Left ventricle myocardium superior (tissue), 1 donor: Measurements from ENCODE around the gene HOOK2. TPM values are rescaled to one million over a fixed set of nuclear protein-coding genes. Genes with fewer than 3 reads are reported as not detected.

Experiments used
- ATAC-seq: fragments of 200-7000 bp; cut with Tn5 transposase; one replicate; pipeline ENCODE4 v1.9.1; 2020; ENCODE audit warnings: mild to moderate bottlenecking, moderate library complexity
- DNase-seq: peaks from one replicate; pipeline ENCODE4 v3.0.0-alpha.2; 2020
- intact Hi-C: fragments of 100-400 bp; cut with micrococcal nuclease; formaldehyde crosslinking; loops from one replicate; pipeline ENCODE4 v1.11.0; 2022
- total RNA-seq: library from RNA; stranded (reverse); fragmentation: NEBNext Ultra II Directional; extraction: Animal tissue kit (Norgen Biotek cat#: 25700); gene quantifications from one replicate; pipeline ENCODE4 v1.2.1, GENCODE V29; 2021
- donor health status: DM: no; HTN: yes; CAD: no; lungs with severe emphysema.

Gene HOOK2
- total RNA-seq, 1 donor from 2014 or later: 44.9 TPM

DNA sequence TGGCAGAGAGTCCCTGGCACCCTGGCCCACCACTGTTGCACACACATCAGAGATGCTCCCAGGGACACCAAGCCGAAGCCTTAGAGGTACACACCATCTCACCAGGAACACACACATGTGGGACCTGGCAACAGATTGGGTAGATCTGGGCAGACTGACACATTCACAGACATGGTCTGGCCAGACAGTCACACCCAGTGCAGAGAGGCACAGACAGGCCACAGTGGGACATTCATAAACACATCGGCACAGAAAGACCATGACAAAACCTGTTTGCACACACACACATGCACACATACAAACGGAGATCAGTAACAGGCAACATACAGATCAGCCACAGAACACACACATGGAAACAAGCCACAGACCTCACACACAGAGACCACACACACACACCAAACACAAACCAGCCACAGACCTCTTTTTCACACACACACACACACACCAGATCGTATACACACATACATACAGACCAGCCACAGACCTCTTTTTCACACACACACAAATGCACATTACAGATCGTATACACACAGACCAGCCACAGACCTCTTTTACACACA lies 9.6 kb upstream of the HOOK2 start:
- ATAC-seq (no peak), DNase-seq (no peak)
- intact Hi-C loops: no loop called here

DNA sequence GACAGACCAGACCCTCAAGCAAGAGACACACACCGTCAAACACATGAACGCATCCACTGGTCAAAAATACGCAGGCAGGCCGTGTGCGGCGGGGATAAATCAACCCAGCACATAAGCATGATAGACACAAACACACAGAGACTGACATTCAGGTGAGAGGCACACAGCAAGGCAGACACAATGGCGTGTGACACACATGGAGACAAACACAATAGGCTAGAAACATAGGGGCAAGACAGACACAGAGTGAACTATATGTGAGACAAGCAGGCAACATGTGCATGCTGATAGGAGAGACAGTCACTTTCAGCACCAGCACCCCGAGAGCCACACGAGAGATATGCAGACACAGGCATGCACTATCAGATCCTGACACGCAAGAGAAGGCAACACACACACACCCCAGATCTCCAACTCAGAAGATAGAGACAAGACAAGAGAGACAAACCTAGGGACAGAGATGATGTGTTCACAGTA lies 9.1 kb upstream of the HOOK2 start:
- intact Hi-C loops: no loop called here
- ATAC-seq (no peak), DNase-seq (no peak)

DNA sequence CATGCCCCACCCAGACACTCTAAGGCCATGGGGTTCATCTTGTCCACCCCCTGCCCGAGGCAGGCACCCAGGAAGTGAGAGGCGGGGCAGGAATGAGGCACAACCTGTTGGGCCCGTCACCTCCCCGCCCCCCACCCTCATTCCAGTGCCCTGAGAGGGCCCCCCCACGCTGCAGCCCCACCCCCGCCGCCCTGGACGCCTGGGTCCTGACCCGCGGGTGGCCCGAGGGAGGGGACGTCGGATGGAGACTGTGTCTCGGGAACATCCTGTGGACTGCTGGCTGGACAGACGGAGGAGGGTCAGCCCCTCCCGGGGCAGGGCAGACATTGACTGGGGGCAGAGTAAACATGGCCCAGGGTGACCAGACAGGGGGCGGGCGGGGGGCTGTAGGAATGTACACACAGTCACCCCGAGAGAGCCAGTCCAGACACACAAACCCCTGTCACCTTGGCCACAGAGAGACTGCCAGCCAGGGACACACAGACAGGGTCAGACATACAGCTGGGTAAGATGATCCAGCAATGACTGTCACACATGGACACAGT lies 8.6 kb upstream of the HOOK2 start:
- intact Hi-C loops: no loop called here
- peak; percentile 7 for ATAC-seq
- peak; percentile 71 for DNase-seq

DNA sequence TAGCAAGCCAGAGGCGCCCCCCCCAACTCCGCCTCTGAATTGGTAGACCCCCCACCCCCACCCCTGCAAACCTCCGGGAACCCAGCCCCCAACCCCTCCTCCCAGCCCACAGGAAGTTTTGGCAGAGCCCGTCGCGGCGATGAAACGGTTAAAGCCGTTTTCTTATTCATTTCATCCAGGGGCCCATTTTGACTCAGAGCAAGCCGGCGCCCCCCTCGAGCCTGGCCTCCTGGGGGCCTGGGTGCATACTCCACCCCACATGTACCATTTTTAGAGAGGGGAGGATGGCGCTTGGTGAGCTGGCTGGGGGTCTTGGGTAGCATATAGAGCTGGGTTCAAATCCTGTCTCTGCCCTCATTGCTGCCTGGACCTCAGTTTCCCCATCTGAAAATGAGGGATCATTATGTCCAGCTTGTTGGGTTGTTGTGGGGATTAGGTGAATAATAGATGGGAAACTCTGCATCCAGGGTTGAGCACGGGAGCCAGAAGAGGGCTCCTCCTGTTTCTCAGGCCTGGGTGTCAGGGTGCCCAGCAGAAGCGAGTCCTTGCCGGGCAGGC lies 8.0 kb upstream of the HOOK2 start:
- intact Hi-C loops: no loop called here
- ATAC-seq: no peak
- DNase-seq: no peak

- intact Hi-C loops: no loop called here
- ATAC-seq: peak; percentile 71
- DNase-seq: peak; percentile 96
Observed at GRCh38 chr19:12782424-12783290, 7.3 kb upstream of the HOOK2 start.

DNA sequence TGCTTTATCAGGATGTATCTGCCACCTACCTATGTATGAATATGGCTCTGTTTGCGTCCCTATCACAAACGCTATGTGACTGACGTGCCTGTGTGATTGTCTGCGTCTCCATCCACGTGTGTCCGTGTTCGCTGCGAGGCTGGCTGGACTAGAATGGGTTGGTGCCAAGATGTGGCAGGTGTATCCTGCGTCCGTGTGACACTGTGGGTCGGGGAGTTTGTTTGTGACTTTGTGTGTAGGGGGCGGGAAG lies 6.7 kb upstream of the HOOK2 start:
- intact Hi-C loops: no loop called here
- ATAC-seq (no peak), DNase-seq (no peak)

DNA sequence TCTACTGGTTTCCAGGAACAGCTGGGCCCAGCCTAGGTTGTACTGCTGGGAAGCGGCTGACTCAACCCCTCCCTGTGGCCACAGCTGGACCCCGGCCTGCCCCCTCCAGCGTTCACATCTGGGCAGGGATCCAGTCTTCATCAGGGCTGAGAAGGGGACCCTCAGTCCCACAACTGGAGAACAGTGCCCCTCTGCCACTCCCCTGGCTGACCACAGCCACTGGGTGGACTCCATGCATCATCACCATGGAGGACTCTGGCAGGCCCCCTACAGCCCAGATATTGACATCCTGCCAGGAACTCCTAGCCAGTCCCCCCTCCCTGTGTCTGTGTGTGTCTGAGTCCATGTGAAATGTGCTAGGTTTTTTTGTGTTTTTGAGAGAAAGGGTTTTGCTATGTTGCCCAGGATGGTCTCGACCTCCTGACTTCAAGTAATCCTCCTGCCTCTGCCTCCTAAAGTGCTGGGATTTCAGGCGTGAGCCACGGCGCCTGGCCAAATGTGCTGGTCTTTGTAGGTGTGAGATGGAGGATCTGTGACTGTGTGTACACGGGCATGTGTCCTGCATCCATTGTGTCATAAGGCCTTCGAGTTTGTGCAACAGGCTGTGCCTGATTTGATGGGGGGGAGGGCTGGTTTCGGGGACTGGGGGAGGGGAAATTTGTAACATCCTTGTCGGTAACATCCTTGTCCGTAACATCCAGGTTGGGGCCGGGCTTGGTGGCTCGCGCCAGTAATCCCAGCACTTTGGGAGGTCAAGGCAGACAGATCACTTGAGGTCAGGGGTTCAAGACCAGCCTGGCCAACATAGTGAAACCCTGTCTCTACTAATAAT lies 4.0 kb upstream of the HOOK2 start:
- ATAC-seq (peak; percentile 26), DNase-seq (peak; percentile 79)
- intact Hi-C loops: no loop called here

DNA sequence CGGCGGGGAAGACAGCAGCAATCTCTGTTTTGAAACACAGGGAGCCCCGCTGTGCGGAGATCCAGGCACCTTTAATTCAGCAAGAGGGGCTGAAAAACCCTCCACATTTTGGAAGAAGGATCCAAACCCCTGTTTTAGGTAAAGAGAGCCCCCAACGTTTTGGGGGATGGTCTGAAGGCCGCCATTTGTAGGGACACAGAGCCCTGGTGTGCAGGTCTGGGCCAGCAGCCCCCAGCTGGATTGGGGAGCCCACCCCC lies 3.5 kb upstream of the HOOK2 start:
- no peak for DNase-seq
- intact Hi-C loops: no loop called here
- no peak for ATAC-seq

DNA sequence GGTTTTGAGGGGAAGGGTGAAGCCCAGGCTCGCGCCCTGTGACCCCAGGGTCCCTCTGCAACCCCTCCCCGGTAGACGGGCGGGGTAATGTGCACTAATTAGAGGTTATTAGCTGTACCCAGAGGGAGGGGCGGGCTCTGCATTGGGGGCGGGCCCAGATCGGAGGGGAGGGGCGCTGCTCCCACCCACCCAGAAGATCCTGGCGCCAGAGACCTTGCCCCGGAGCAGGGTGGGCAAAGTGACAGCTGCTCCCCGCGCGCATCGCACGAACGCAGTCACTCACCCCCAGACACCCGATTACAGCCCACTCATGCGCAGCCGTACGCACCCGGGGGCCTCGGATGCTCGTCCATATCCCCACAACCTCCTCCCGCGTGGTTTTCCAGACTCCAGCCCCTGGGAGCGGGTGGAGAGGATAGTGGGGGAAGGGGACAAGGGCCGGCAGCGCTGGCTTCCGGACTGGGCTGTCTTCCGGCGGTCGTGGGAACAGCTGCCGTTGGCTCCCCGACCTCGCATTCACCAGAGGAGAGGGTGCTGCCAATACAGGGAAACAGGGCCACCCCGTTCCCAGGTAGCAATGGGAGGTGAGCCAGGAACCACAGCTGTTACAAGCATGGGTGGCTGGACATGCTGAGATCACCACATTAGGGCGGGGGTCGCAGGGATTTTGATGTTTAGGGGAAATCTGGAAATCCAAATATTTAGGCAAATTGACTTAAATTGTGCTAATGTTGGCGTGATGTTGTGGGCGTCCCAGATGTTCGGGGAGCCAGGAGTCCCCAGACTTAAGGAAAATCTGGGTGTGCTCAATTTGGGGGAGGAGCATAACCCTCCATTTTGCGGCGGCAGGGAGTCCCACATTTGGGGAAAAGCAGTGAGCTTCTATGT lies 2.9 kb upstream of the HOOK2 start:
- ATAC-seq (peak; percentile 45), DNase-seq (peak; percentile 85)
- intact Hi-C loops: no loop called here

DNA sequence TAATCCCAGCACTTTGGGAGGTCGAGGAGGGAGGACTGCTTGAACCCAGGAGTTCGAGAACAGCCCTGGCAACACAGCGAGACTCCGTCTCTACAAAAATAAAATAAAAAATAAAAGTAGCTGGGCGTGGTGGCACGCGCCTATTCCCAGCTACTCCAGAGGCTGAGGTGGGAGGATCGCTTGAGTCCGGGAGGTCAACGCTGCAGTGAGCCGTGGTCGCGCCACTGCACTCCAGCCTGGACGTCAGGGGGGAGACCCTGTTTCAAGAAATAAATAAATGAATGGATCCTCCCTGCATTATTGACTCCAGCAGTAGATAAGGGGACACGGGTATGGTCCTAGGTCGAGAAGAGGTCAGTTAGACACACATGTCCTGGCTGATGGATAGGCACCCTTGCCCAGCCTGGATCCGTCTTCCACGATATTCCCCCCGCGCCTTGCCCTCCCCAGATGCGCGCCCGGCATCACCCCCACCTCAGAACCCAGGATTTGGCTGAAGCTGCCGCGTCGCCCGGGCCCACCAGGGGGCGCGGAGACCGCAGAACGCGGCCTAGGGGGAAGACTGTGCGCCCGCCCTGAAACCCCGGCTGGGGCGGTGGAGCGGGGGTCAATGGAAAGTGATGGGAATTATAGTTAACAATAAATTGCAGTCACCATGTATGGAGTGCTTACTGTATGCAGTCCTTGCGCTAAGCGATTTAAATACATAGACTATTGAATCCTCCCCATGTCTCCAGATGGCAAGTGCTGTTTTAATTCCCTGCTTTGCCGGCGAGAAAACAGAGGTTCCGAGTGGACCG lies 2.1 kb upstream of the HOOK2 start:
- intact Hi-C loops: loop anchor here (2.0 kb wide), 1 partner anchor 17 kb away; no protein-coding TSS in a partner anchor
- DNase-seq (peak; percentile 90), ATAC-seq (peak; percentile 44)

DNA sequence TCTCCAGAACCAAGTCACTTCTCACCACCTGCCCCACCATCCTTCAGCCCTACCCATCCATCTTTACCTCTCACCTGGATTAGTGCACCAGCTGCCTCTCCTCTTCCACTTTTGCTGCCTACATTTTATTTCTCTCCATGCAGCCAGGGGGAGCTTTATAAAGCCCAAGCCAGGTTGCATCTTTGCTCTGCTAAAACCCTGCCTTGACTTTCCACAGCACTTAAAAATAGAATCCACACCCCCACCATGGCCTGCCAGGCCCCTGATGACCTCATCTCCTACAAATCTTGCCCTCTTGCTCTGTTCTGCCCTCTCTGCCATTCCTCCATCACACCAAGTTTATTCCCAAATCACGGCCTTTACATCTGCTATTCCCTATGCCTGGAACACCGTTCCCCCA lies 1.8 kb downstream of the HOOK2 start:
- intact Hi-C loops: no loop called here
- DNase-seq (peak; percentile 55), ATAC-seq (peak; percentile 47)

DNA sequence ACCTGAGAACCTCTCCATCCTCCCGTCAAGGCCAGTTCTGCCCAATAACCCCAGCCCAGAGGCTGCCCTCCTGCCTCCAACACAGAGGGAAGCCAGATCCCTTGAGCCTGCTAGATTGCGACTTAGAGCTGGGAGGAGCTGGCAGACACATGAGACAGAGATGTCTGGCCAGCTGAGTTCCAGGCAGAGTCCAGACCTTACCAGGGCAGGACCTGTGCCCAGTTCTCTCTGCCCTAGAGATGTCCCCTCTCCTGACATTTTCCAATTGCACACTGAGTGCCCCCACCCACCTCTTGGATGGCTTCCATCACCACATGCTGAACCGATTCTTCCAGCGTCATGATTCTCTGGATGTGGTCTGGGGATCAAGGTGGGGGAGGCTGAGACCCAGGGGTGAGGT lies 3.0 kb downstream of the HOOK2 start:
- intact Hi-C loops: no loop called here
- DNase-seq (peak; percentile 72), ATAC-seq (peak; percentile 71)

DNA sequence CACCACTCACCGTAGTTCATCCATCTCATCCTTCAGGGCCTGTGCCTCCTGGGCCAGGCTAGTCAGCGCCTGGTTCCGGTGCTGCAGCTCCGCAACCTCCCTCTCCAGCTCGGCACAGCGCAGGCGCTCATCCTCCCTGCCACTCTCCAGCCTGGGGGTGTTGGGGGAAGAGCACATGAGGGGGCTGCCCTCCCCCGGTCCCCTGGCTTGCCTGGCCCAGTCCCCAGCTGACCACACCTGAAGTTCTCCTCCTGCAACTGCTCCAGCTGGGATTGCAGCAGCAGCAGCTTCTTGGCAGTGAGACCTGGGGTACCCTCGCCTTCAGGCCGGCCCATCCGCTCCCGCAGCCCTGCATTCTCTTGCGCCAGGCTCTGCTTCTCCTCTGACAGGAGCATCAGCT lies 4.4 kb downstream of the HOOK2 start:
- intact Hi-C loops: no loop called here
- DNase-seq (no peak), ATAC-seq (no peak)

DNA sequence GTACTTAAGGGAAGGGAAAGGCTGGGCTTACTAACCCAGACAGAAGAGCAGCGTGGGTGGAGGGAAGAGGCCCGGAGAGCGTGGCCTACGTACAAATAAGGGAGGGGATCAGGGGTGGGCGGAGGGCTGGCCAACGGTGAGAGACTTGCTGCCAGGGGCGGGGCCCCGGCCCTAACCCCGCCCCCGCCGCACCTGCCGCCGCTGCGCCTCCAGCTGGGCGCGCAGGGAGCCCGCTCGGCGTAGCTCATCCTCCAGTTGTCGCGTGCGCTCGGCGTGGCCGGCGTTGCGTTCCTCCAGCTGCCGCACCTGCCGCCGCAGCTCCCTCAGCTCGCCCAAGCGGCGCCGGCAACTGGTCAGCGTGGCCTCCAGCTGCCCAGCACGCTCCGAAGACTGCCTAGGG lies 5.7 kb downstream of the HOOK2 start:
- DNase-seq (no peak), ATAC-seq (no peak)
- intact Hi-C loops: loop anchor here (5.0 to 10.0 kb wide), 2 partner anchors 38 to 75 kb away; partner anchors contain the start of gene RNASEH2A

DNA sequence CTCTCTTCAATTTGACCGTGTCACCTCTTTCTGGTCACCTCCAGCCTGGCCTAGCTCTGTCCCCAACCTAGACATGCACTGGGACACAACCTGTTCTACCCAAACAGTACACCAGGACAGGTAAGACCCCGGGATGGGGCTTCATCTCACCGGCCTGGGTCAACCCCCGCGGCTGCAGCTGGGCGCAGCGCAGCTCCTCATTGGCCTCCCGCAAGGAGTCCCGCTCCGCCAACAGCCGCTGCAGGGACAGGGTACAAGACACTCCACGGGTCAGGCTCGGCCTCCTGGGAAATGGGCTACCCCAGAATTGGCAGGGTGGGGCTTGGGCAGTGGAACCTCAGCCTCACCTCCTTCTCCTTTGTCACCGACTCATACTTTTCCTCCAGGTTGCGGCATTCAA lies 7.7 kb downstream of the HOOK2 start:
- DNase-seq: no peak
- intact Hi-C loops: loop anchor here (5.0 to 10.0 kb wide), 2 partner anchors 40 to 77 kb away; partner anchors contain the start of gene RNASEH2A
- ATAC-seq: no peak

GRCh38 chr19:12767150-12767549 lies 8.2 kb downstream of the HOOK2 start:
- DNase-seq (no peak), ATAC-seq (no peak)
- intact Hi-C loops: loop anchor here (5.0 to 10.0 kb wide), 2 partner anchors 40 to 78 kb away; partner anchors contain the start of gene RNASEH2A

DNA sequence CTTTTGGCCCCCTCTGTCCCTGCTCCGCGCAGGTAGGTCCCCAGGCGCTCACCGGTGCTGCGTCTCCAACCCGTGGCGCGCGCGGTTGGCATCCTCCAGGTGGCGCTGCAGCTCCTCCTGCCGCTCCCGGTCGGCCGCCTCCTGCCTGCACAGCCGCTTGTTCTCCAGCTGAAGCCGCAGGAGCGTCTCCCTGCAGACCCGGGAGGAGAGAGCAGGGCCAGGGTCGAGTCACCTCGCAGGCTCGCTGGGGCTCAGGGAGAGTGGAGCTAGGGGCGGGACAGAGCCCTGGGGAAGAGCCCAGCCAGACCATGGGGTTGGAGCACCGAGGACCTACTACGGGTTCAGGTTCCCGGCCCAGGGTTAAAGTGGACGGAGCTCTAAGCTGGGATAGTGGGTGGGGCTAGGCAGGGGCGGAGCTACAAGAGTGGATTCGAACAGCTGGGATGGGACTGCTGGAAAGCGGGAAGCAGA lies 9.3 kb downstream of the HOOK2 start:
- DNase-seq (peak; percentile 94), ATAC-seq (peak; percentile 82)
- intact Hi-C loops: loop anchor here (5.0 to 10.0 kb wide), 2 partner anchors 41 to 79 kb away; partner anchors contain the start of gene RNASEH2A

- no peak for ATAC-seq
- DNase-seq: no peak
- intact Hi-C loops: loop anchor here (5.0 to 10.0 kb wide), 2 partner anchors 43 to 80 kb away; partner anchors contain the start of gene RNASEH2A
Observed at GRCh38 chr19:12764698-12765097, 10.7 kb downstream of the HOOK2 start.
